K562 (cell line): Measurements from ENCODE around the gene SLCO1A2. TPM values are rescaled to one million over a fixed set of nuclear protein-coding genes. Genes with fewer than 3 reads are reported as not detected.

Experiments
- ATAC-seq: fragments of 200-7000 bp; cut with Tn5 transposase; 3 replicates; pipeline ENCODE4 v1.9.1; 2020; ENCODE audit warnings: moderate library complexity
- BruUV-seq: library from RNA; stranded (reverse); fragments of 400-500 nt; replicated peaks from 2 replicates; lab custom pipeline; 2021; lab: Mats Ljungman, UMichigan
- CTCF ChIA-PET: fragments of 300-600 bp; formaldehyde crosslinking; extraction: SDS; loops from one replicate; lab custom pipeline; 2021; ENCODE audit warnings: low intra/inter-chr PET ratio; lab: Yijun Ruan, JAX
- POLR2A ChIA-PET: fragments of 300-600, 350-650 bp; sonication (Branson Sonifier 250); formaldehyde crosslinking; extraction: SDS; loops from one replicate; lab custom pipeline; 2021; ENCODE audit warnings: antibody characterized with exemption, inconsistent platforms; lab: Yijun Ruan, JAX
- DNase-seq, 4 experiments: peaks; one replicate each; pipeline versions ENCODE4 v3.0.0 to v3.0.0-alpha.2; 2011 to 2018; ENCODE audit warnings: low spot score in 3 of 4, mixed read lengths in 3 of 4; ENCODE audit errors: extremely low read depth in 1 of 4
- FAIRE-seq: peaks from 2 replicates; lab custom pipeline; 2011; peaks lifted over from hg19 to GRCh38; lab: Jason Lieb, UNC
- H2AFZ ChIP-seq: 2 replicates; pipeline ENCODE4 v1.6.0; 2011; ENCODE audit warnings: low read depth, low read length, control low read depth, inconsistent platforms
- H3K27ac ChIP-seq: fragments of 200-600 bp; 3 replicates; pipeline ENCODE4 v1.8.0; 2011; ENCODE audit warnings: low read depth, mild to moderate bottlenecking, control low read depth, inconsistent platforms, low read length, moderate library complexity, mixed read lengths; ENCODE audit errors: extremely low read depth
- H3K27me3 ChIP-seq, 2 experiments: fragments of 300-600 bp in 1 of 2; 2 replicates in 1 of 2; 3 replicates in 1 of 2; pipeline versions ENCODE4 v1.6.0 to v1.8.0; 2011; ENCODE audit warnings: inconsistent platforms in 2 of 2, low read length in 2 of 2, mild to moderate bottlenecking in 1 of 2, mixed read lengths in 1 of 2, moderate library complexity in 1 of 2; ENCODE audit not compliant: control insufficient read depth in 2 of 2, insufficient read depth in 2 of 2
- H3K36me3 ChIP-seq: fragments of 300-600 bp; 3 replicates; pipeline ENCODE4 v1.8.0; 2011; ENCODE audit warnings: mild to moderate bottlenecking, low read length, inconsistent platforms; ENCODE audit not compliant: control insufficient read depth, insufficient read depth
- H3K4me1 ChIP-seq, 2 experiments: fragments of 200-600 bp in 1 of 2; replicated peaks in 1 of 2; 2 replicates in 1 of 2; 3 replicates in 1 of 2; pipeline versions ENCODE4 v1.5.1 to v1.8.0; 2011; ENCODE audit warnings: inconsistent platforms in 2 of 2, low read length in 2 of 2, mild to moderate bottlenecking in 1 of 2, mixed read lengths in 1 of 2, moderate library complexity in 1 of 2; ENCODE audit not compliant: control insufficient read depth in 2 of 2, insufficient read depth in 2 of 2
- H3K4me2 ChIP-seq: 2 replicates; pipeline ENCODE4 v1.6.1; 2011; ENCODE audit warnings: low read length, control low read depth, inconsistent platforms, mixed read lengths; ENCODE audit not compliant: insufficient read depth
- H3K4me3 ChIP-seq: fragments of 200-600 bp; sonication (generic), shearing (Covaris generic); 2 replicates; pipeline ENCODE4 v1.5.1; 2016; ENCODE audit warnings: control low read depth, inconsistent platforms
- H3K79me2 ChIP-seq: fragments of 200-600 bp; 3 replicates; pipeline ENCODE4 v1.8.0; 2011; ENCODE audit warnings: low read length, inconsistent platforms; ENCODE audit not compliant: control insufficient read depth, insufficient read depth
- H3K9ac ChIP-seq, 2 experiments: 2 replicates each; pipeline versions ENCODE4 v1.6.0 to v1.6.1; 2011; ENCODE audit warnings: low read depth in 2 of 2, low read length in 2 of 2, control low read depth in 1 of 2, inconsistent platforms in 1 of 2, mild to moderate bottlenecking in 1 of 2, mixed read lengths in 1 of 2; ENCODE audit not compliant: insufficient read depth in 1 of 2
- H3K9me1 ChIP-seq: one replicate; pipeline ENCODE4 v1.6.0; 2011; ENCODE audit warnings: inconsistent platforms, mild to moderate bottlenecking, low read length, moderate library complexity; ENCODE audit not compliant: control insufficient read depth, insufficient read depth
- H3K9me3 ChIP-seq: replicated peaks from 2 replicates; pipeline ENCODE4 v1.5.1; 2011; ENCODE audit warnings: low read depth, low read length, inconsistent platforms; ENCODE audit not compliant: control insufficient read depth, insufficient read depth
- H4K20me1 ChIP-seq: replicated peaks from 2 replicates; pipeline ENCODE4 v1.6.1; 2011; ENCODE audit warnings: low read length, inconsistent platforms, mixed read lengths; ENCODE audit not compliant: control insufficient read depth, insufficient read depth
- C11orf30 ChIP-seq: fragments of 450-650 bp; IDR thresholded peaks from 2 replicates; pipeline ENCODE4 v1.6.1; 2016; ENCODE audit warnings: low read depth, mild to moderate bottlenecking
- HDAC6 ChIP-seq: IDR thresholded peaks from 2 replicates; pipeline ENCODE4 v1.6.1; 2012; ENCODE audit warnings: low read depth, mild to moderate bottlenecking, control low read depth, inconsistent platforms, low read length, moderate library complexity
- L3MBTL2 ChIP-seq: fragments of 450-650 bp; IDR thresholded peaks from 2 replicates; pipeline ENCODE4 v1.6.1; 2016; ENCODE audit warnings: mild to moderate bottlenecking, moderate library complexity
- U2AF2 ChIP-seq: fragments of 200-400 bp; formaldehyde crosslinking; optimal IDR thresholded peaks from 2 replicates; pipeline ENCODE3; 2017; ENCODE audit warnings: low read depth, mild to moderate bottlenecking, low read length
- ZNF354B ChIP-seq: fragments of 250-450 bp; sonication (Bioruptor Pico); IDR thresholded peaks from 2 replicates; pipeline ENCODE4 v1.4.0; 2020
- ZNF79 ChIP-seq: fragments of 250-450 bp; sonication (Bioruptor Pico); IDR thresholded peaks from 2 replicates; pipeline ENCODE4 v1.4.0; 2020; ENCODE audit warnings: low read depth, mild to moderate bottlenecking, moderate library complexity
- in situ Hi-C: fragments of 300-500 bp; cut with MboI; formaldehyde crosslinking; loops from 4 replicates; pipeline ENCODE4 v1.15.0; 2018; ENCODE audit warnings: inconsistent platforms, mixed read lengths
- intact Hi-C: fragments of 100-400 bp; cut with micrococcal nuclease; formaldehyde crosslinking; loops from 2 replicates; pipeline ENCODE4 v1.14.2; 2022
- polyA plus RNA-seq, 8 experiments: library from polyadenylated mRNA; depleted of rRNA in 4 of 8; stranded (reverse) in 5 of 8; unstranded in 3 of 8; fragments of >200 nt; fragmentation: Nextera tagmentation in 2 of 8; fragmentation: Illumina TruSeq in 1 of 8; extraction: Ambion mirVana in 2 of 8; extraction: Trizol in 1 of 8; gene quantifications; 2 replicates each; pipeline versions ENCODE4 v1.2.1 to v1.2.3, GENCODE V29; 2011 to 2014; ENCODE audit warnings: inconsistent platforms in 1 of 8, missing spikeins in 1 of 8
- total RNA-seq, 7 experiments: library from RNA; depleted of rRNA in 6 of 7; stranded (reverse); fragments of >200 nt in 6 of 7; fragmentation: Illumina TruSeq in 2 of 7; extraction: Trizol in 2 of 7; gene quantifications; 2 replicates each; pipeline versions ENCODE4 v1.2.1 to v1.2.3, GENCODE V29; 2011 to 2021; ENCODE audit warnings: low replicate concordance in 1 of 7
- TF ChIP-seq, protein P1 (sequence below): fragments of 450-650 bp; IDR thresholded peaks from 2 replicates; pipeline ENCODE4 v1.6.1; 2016
- TF ChIP-seq, protein P2 (sequence below): fragments of 250-450 bp; sonication (Bioruptor Pico); IDR thresholded peaks from 2 replicates; pipeline ENCODE4 v1.4.0; 2020
- TF ChIP-seq, protein P3 (sequence below): fragments of 450-650 bp; IDR thresholded peaks from one replicate; pipeline ENCODE4 v1.6.1; 2018; ENCODE audit warnings: mild to moderate bottlenecking, moderate library complexity; ENCODE audit not compliant: partially characterized antibody
- TF ChIP-seq, protein P4 (sequence below): fragments of 150-350 bp; conservative IDR thresholded peaks from 2 replicates; pipeline ENCODE4 v1.6.1; 2014; ENCODE audit warnings: low read length

SLCO1A2 gene
- total and polyA plus RNA-seq, 9 of the 15 experiments (the other 6 are each of a cell fraction or from before 2014, with no cell fraction given): 1.2 to 4.4 (median 2.6) TPM

DNA sequence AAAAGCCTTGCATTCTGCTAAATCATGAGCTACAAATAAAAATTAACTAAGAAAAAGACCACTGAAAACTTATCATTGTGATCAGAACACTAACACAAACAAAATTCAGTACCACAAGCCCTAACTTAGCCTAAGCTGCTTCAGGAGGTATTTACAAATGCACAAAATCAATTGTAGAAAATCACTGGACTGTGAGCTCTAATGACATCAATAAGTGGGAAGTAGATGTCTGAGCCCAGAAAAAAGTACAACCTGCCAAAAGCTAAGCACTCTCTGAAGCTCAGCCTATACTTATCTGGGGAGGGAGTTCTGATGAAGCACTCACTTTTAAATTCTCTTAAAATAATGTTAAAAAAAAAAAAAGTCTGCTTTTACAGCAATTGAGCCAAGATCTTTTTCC is 110.8 kb downstream of the SLCO1A2 start:
- H3K4me1 ChIP-seq: no peaks in the 10 kb centered on the region
- H3K27ac ChIP-seq: no peak overlapping the region
- H3K9me3 ChIP-seq: no peaks in the 10 kb centered on the region
- no peaks in the 10 kb centered on the region for H3K79me2 ChIP-seq
- BruUV-seq: no TSS peak
- H3K9me1 ChIP-seq: no peaks in the 10 kb centered on the region
- no peaks in the 10 kb centered on the region for H4K20me1 ChIP-seq
- no peak overlapping the region for H2AFZ ChIP-seq
- in situ Hi-C loops: no loop called here
- H3K4me3 ChIP-seq: no peak overlapping the region
- CTCF ChIA-PET: no interaction called here
- H3K4me2 ChIP-seq: no peak overlapping the region
- POLR2A ChIA-PET: no interaction called here
- intact Hi-C loops: no loop called here
- no peaks in the 10 kb centered on the region for H3K27me3 ChIP-seq
- H3K9ac ChIP-seq: no peak overlapping the region
- no peak for ATAC-seq
- no peak for DNase-seq
- H3K36me3 ChIP-seq: no peaks in the 10 kb centered on the region
- no peak for FAIRE-seq
- TF ChIP-seq C11orf30 (no peak), ZNF354B (CRISPR knock-in tag) (no peak), L3MBTL2 (no peak), U2AF2 (no peak), HDAC6 (no peak), ZNF79 (CRISPR knock-in tag) (no peak)
- TF ChIP-seq, protein P1, sequence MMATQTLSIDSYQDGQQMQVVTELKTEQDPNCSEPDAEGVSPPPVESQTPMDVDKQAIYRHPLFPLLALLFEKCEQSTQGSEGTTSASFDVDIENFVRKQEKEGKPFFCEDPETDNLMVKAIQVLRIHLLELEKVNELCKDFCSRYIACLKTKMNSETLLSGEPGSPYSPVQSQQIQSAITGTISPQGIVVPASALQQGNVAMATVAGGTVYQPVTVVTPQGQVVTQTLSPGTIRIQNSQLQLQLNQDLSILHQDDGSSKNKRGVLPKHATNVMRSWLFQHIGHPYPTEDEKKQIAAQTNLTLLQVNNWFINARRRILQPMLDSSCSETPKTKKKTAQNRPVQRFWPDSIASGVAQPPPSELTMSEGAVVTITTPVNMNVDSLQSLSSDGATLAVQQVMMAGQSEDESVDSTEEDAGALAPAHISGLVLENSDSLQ: no peak
- TF ChIP-seq, protein P2, sequence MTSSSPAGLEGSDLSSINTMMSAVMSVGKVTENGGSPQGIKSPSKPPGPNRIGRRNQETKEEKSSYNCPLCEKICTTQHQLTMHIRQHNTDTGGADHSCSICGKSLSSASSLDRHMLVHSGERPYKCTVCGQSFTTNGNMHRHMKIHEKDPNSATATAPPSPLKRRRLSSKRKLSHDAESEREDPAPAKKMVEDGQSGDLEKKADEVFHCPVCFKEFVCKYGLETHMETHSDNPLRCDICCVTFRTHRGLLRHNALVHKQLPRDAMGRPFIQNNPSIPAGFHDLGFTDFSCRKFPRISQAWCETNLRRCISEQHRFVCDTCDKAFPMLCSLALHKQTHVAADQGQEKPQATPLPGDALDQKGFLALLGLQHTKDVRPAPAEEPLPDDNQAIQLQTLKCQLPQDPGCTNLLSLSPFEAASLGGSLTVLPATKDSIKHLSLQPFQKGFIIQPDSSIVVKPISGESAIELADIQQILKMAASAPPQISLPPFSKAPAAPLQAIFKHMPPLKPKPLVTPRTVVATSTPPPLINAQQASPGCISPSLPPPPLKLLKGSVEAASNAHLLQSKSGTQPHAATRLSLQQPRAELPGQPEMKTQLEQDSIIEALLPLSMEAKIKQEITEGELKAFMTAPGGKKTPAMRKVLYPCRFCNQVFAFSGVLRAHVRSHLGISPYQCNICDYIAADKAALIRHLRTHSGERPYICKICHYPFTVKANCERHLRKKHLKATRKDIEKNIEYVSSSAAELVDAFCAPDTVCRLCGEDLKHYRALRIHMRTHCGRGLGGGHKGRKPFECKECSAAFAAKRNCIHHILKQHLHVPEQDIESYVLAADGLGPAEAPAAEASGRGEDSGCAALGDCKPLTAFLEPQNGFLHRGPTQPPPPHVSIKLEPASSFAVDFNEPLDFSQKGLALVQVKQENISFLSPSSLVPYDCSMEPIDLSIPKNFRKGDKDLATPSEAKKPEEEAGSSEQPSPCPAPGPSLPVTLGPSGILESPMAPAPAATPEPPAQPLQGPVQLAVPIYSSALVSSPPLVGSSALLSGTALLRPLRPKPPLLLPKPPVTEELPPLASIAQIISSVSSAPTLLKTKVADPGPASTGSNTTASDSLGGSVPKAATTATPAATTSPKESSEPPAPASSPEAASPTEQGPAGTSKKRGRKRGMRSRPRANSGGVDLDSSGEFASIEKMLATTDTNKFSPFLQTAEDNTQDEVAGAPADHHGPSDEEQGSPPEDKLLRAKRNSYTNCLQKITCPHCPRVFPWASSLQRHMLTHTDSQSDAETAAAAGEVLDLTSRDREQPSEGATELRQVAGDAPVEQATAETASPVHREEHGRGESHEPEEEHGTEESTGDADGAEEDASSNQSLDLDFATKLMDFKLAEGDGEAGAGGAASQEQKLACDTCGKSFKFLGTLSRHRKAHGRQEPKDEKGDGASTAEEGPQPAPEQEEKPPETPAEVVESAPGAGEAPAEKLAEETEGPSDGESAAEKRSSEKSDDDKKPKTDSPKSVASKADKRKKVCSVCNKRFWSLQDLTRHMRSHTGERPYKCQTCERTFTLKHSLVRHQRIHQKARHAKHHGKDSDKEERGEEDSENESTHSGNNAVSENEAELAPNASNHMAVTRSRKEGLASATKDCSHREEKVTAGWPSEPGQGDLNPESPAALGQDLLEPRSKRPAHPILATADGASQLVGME (CRISPR knock-in tag): no peak
- TF ChIP-seq, protein P3, sequence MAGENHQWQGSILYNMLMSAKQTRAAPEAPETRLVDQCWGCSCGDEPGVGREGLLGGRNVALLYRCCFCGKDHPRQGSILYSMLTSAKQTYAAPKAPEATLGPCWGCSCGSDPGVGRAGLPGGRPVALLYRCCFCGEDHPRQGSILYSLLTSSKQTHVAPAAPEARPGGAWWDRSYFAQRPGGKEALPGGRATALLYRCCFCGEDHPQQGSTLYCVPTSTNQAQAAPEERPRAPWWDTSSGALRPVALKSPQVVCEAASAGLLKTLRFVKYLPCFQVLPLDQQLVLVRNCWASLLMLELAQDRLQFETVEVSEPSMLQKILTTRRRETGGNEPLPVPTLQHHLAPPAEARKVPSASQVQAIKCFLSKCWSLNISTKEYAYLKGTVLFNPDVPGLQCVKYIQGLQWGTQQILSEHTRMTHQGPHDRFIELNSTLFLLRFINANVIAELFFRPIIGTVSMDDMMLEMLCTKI: no peak
- TF ChIP-seq, protein P4, sequence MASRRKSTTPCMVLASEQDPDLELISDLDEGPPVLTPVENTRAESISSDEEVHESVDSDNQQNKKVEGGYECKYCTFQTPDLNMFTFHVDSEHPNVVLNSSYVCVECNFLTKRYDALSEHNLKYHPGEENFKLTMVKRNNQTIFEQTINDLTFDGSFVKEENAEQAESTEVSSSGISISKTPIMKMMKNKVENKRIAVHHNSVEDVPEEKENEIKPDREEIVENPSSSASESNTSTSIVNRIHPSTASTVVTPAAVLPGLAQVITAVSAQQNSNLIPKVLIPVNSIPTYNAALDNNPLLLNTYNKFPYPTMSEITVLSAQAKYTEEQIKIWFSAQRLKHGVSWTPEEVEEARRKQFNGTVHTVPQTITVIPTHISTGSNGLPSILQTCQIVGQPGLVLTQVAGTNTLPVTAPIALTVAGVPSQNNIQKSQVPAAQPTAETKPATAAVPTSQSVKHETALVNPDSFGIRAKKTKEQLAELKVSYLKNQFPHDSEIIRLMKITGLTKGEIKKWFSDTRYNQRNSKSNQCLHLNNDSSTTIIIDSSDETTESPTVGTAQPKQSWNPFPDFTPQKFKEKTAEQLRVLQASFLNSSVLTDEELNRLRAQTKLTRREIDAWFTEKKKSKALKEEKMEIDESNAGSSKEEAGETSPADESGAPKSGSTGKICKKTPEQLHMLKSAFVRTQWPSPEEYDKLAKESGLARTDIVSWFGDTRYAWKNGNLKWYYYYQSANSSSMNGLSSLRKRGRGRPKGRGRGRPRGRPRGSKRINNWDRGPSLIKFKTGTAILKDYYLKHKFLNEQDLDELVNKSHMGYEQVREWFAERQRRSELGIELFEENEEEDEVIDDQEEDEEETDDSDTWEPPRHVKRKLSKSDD: no peak
